ENCODE measurements around the gene MINAR2.

The MINAR2 gene

DNA sequence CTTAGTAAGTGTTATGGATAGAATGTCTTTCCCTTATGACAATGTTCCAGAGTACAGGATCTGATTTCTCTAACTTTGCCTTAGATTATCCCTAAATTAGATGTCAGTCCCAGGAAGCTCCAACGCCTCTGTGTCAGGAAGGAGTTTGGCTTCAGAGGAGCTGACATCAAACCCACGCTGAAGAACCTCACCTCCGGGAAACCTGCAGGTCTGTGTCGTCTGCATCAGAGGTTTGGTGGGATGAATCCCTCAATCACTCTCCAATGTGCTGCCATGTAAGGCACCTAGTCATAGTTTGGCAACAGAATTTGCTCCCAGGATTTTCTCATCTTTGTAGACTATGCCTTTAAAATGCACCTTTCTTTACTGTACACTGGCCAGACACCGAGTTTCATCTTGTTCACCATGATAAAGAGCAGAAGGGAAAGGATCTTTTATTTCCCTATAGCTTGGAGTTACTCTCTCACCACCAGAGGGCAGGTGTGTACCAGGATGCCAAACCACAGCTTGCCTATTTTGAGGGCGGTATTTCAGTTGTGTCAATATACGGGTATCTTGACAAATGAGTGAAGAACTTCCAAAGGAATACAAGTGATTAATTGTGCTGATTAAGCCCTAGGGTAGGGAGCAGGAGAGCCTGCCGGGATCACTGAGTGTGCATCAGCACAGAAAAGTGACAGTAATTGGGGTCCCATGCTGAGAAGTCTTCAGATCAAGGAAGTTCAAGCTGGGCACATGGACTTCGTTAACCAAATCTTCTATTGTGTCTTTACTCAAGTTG lies 23.4 kb downstream of the MINAR2 start:
- peak; percentile 55 for DNase-seq (ENCODE audit: low spot score)

DNA sequence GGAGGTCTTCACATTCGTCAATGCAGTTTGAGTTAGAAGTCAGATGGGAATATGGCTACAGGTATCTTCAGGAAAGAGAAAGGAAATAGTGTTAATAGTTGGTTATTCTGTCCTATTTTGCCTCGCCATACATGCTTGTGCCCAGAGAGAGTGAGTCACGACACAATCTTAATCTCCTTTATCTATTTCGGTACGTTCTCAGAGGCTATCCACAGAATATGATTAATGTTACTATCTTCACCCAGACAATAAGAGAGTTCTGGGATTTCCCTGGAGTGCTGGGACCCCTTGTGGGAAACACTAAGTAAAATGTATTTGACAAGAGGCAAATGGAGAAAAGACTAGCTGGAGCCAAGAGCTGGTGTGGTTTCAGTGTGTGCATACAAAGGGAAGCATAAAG lies 25.5 kb downstream of the MINAR2 start:
- DNase-seq (ENCODE audit: low spot score) = no peak

DNA sequence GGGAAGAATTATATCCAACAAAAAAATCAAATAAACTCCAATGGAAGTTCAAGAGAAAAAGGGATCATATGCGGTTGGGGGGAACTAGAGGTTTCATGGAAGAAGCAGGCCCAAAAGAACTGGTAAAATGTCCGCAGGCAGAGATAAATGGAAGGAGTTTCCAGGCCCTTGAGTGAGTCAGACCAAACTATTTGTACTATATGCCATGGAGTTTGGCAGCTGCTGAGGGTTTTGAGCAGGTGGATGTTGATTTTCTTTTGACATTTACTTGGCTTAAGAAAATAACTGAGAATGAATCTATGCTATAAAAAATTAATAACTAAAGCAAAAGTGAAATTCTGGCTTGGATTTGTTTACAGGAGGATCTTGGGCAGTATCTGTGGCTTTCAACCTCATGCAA lies 33.7 kb downstream of the MINAR2 start:
- DNase-seq (ENCODE audit: low spot score) = no peak

DNA sequence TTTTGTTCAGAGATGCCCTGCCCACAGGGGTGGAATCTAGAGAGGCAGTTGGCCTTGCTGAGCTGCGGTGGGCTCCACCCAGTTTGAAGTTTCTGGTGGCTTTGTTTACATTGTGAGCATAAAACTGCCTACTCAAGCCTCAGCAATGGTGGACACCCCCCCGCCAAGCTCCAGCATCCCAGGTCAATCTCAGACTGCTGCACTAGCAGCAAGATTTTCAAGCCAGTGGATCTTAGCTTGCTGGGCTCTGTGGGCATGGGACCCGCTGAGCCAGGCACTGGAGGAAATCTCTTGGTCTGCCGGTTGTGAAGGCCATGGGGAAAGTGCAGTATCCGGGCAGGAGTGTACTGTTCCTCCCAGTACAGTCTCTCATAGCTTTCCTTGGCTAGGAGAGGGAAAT lies 55.5 kb downstream of the MINAR2 start:
- DNase-seq (ENCODE audit: low spot score) = no peak

DNA sequence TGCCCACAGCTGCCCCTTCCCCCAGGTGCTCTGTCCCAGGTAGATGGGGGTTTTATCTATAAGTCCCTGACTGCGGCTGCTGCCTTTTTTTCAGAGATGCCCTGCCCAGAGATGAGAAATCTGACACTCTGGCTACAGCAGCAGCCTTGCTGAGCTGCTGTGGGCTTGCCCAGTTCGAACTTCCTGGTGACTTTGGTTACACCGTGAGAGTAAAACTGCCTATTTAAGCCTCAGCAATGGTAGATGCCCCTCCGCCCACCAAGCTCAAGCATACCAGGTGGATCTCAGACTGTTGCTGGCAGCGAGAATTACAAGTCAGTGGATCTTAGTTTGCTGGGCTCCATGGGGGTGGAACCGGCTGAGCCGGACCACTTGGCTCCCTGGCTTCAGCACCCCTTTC lies 56.8 kb downstream of the MINAR2 start:
- no peak for DNase-seq (ENCODE audit: low spot score)

DNA sequence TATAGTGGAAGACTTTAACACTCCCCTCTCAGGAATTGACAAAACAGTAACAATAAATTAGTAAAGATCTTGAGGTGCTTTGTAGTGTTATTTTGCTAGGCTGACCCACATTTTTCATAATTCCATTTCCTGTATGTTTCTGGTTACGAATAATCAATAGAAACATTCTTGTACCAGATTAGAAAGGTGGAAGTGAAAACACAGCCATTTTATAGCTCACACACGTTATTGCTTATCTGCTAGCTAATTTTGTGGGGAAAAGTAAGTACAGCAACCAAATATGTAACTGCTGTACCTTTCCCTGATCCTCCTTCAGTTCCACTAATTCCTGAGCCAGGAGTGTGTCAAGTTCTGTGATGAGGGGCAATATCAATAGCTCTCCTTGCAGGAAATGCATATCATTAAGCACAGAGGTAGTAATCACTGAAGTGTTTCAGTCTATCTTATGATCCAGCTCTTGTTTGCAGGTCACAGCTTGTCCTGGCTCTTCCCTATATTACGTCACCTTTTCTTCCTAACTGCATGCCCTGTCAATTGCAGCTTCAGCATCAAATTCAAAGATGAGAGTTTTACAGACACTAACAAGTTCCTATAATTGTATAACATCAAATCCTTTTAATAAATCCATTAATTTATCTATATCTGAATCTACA lies 59.4 kb downstream of the MINAR2 start:
- DNase-seq (ENCODE audit: low spot score) = no peak
